ENCODE results near the gene IQSEC2. TPM values are rescaled to one million over a fixed set of nuclear protein-coding genes. Genes with fewer than 3 reads are reported as not detected.

The IQSEC2 gene
- total and polyA plus RNA-seq, 2 of the 13 experiments (the other 11 are each of a cell fraction or from before 2014, with no cell fraction given), result 0.13 to 0.21 TPM

DNA sequence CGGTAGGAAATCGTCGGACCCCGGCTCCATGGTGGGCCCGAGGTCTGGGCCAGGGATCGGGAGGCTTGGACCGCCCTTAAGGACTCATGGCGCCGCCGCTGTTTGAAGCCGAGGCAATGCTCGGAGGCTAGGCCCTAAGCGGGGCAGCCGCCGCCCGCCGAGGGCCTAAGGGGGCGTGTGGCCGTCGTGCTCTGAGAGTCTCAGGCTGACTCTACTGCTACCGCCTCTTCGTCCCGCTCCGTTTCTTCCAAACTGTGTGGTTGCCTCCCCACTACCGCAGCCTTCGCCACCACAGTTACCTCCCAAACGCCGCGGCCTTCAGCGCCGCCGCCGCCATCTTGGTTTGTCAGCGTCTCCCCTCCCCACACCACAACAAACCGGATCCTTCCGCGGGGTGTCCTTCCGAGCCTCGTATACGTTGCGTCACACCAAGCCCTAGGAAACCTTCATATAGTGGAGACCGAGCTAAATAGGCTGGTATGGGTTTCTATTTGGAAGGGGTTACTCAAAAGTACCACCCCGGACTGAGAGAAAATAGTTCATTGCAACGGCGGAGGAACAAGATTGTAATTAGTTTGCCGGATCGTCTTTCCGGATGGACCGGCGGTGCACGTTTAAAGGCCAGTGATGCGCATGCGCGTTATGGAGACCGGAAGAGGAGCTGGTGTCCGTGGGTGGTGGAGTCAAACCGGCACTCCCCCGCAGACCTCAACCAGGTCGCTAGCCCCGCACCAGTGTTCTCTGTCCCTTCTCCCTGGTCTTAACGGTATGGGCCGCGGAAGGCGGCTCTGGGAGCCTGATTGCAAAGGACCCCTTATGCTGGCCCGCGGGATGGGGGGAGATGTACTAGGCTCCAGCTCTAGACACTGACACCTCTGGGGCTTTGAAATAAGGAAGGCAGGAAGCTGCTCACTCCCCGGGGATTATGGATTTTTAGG is 56.3 kb downstream of the IQSEC2 start, which contains the start of gene KDM5C (continued):
- TF ChIP-seq, protein P1, sequence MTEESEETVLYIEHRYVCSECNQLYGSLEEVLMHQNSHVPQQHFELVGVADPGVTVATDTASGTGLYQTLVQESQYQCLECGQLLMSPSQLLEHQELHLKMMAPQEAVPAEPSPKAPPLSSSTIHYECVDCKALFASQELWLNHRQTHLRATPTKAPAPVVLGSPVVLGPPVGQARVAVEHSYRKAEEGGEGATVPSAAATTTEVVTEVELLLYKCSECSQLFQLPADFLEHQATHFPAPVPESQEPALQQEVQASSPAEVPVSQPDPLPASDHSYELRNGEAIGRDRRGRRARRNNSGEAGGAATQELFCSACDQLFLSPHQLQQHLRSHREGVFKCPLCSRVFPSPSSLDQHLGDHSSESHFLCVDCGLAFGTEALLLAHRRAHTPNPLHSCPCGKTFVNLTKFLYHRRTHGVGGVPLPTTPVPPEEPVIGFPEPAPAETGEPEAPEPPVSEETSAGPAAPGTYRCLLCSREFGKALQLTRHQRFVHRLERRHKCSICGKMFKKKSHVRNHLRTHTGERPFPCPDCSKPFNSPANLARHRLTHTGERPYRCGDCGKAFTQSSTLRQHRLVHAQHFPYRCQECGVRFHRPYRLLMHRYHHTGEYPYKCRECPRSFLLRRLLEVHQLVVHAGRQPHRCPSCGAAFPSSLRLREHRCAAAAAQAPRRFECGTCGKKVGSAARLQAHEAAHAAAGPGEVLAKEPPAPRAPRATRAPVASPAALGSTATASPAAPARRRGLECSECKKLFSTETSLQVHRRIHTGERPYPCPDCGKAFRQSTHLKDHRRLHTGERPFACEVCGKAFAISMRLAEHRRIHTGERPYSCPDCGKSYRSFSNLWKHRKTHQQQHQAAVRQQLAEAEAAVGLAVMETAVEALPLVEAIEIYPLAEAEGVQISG (CRISPR knock-in tag; IDR thresholded peaks at IDR 0.05), result peak; percentile 44; the same call in 1 of the 2 replicates
- TF ChIP-seq JUNB (CRISPR knock-in tag; IDR thresholded peaks at IDR 0.05; ENCODE audit: borderline replicate concordance), result no peak
- TF ChIP-seq KDM4B (CRISPR knock-in tag; IDR thresholded peaks at IDR 0.05), result peak; percentile 29; the same call in 1 of the 2 replicates
- no peak for TF ChIP-seq HNRNPH1 (optimal IDR thresholded peaks at IDR 0.05; ENCODE audit: low read depth, low read length)
- no peak for TF ChIP-seq ZNF337 (CRISPR knock-in tag; IDR thresholded peaks at IDR 0.05; ENCODE audit: borderline replicate concordance, low read depth)
- TF ChIP-seq CHCHD3 (CRISPR knock-in tag; IDR thresholded peaks at IDR 0.05), result no peak
- TF ChIP-seq FOSL2 (CRISPR knock-in tag; IDR thresholded peaks at IDR 0.05), result no peak
- no peak; the same call in 1 of the 2 replicates for TF ChIP-seq KDM5B (CRISPR knock-in tag; IDR thresholded peaks at IDR 0.05; ENCODE audit: borderline replicate concordance)
- no peak for TF ChIP-seq HMG20A (CRISPR knock-in tag; IDR thresholded peaks at IDR 0.05; ENCODE audit: borderline replicate concordance)
- TF ChIP-seq ISX (CRISPR knock-in tag; conservative IDR thresholded peaks at IDR 0.05), result 0 out of 2 replicates have a peak, but pooled peaks have one; percentile 14
- no peak for TF ChIP-seq PRPF4 (IDR thresholded peaks at IDR 0.05; ENCODE audit: low read depth, low read length, poor library complexity, severe bottlenecking)
- TF ChIP-seq, protein P2, sequence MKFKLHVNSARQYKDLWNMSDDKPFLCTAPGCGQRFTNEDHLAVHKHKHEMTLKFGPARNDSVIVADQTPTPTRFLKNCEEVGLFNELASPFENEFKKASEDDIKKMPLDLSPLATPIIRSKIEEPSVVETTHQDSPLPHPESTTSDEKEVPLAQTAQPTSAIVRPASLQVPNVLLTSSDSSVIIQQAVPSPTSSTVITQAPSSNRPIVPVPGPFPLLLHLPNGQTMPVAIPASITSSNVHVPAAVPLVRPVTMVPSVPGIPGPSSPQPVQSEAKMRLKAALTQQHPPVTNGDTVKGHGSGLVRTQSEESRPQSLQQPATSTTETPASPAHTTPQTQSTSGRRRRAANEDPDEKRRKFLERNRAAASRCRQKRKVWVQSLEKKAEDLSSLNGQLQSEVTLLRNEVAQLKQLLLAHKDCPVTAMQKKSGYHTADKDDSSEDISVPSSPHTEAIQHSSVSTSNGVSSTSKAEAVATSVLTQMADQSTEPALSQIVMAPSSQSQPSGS (CRISPR knock-in tag; IDR thresholded peaks at IDR 0.05), result 0 out of 2 replicates have a peak, but pooled peaks have one; percentile 18
- TF ChIP-seq KDM2A (CRISPR knock-in tag; IDR thresholded peaks at IDR 0.05; ENCODE audit: borderline replicate concordance, low read depth), result peak; percentile 64; the same call in 1 of the 2 replicates
- TF ChIP-seq, protein P3, sequence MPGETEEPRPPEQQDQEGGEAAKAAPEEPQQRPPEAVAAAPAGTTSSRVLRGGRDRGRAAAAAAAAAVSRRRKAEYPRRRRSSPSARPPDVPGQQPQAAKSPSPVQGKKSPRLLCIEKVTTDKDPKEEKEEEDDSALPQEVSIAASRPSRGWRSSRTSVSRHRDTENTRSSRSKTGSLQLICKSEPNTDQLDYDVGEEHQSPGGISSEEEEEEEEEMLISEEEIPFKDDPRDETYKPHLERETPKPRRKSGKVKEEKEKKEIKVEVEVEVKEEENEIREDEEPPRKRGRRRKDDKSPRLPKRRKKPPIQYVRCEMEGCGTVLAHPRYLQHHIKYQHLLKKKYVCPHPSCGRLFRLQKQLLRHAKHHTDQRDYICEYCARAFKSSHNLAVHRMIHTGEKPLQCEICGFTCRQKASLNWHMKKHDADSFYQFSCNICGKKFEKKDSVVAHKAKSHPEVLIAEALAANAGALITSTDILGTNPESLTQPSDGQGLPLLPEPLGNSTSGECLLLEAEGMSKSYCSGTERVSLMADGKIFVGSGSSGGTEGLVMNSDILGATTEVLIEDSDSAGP (CRISPR knock-in tag; IDR thresholded peaks at IDR 0.05; ENCODE audit: borderline replicate concordance), result peak; percentile 46; the same call in 1 of the 2 replicates
- TF ChIP-seq BORCS8-MEF2B (CRISPR knock-in tag; IDR thresholded peaks at IDR 0.05), result no peak
- TF ChIP-seq ZNF607 (CRISPR knock-in tag; IDR thresholded peaks at IDR 0.05; ENCODE audit: borderline replicate concordance), result no peak
- TF ChIP-seq, protein P4, sequence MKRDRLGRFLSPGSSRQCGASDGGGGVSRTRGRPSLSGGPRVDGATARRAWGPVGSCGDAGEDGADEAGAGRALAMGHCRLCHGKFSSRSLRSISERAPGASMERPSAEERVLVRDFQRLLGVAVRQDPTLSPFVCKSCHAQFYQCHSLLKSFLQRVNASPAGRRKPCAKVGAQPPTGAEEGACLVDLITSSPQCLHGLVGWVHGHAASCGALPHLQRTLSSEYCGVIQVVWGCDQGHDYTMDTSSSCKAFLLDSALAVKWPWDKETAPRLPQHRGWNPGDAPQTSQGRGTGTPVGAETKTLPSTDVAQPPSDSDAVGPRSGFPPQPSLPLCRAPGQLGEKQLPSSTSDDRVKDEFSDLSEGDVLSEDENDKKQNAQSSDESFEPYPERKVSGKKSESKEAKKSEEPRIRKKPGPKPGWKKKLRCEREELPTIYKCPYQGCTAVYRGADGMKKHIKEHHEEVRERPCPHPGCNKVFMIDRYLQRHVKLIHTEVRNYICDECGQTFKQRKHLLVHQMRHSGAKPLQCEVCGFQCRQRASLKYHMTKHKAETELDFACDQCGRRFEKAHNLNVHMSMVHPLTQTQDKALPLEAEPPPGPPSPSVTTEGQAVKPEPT (CRISPR knock-in tag; IDR thresholded peaks at IDR 0.05; ENCODE audit: low read depth), result no peak
- no peak for TF ChIP-seq NR2C2 (CRISPR knock-in tag; IDR thresholded peaks at IDR 0.05; ENCODE audit: borderline replicate concordance)
- no peak for TF ChIP-seq KLF9 (CRISPR knock-in tag; IDR thresholded peaks at IDR 0.05; ENCODE audit: low read depth)
- TF ChIP-seq CBFB (CRISPR knock-in tag; IDR thresholded peaks at IDR 0.05), result no peak
